H9 (cell line): ENCODE data around the gene VASN. TPM values are rescaled to one million over a fixed set of nuclear protein-coding genes. Genes with fewer than 3 reads are reported as not detected.

Source experiments
- DNase-seq: peaks from one replicate; pipeline ENCODE4 v3.0.0-alpha.2; 2017
- H2AFZ ChIP-seq: one replicate; pipeline ENCODE4 v1.6.1; 2013; ENCODE audit warnings: mild to moderate bottlenecking, low read length, control low read depth, moderate library complexity
- H2AK5ac ChIP-seq: 2 replicates; pipeline ENCODE4 v1.6.1; 2013; ENCODE audit warnings: low read length, control low read depth, mixed read lengths; ENCODE audit not compliant: insufficient read length
- H2BK120ac ChIP-seq: one replicate; pipeline ENCODE4 v1.6.1; 2013; ENCODE audit warnings: low read depth, mild to moderate bottlenecking, low read length, control low read depth, inconsistent platforms; ENCODE audit not compliant: poor library complexity, severe bottlenecking
- H2BK12ac ChIP-seq: 2 replicates; pipeline ENCODE4 v1.6.1; 2013; ENCODE audit warnings: low read length, control low read depth, mixed read lengths, low read depth; ENCODE audit not compliant: insufficient read length
- H2BK15ac ChIP-seq: 2 replicates; pipeline ENCODE4 v1.6.1; 2013; ENCODE audit warnings: low read depth, low read length, control low read depth
- H2BK20ac ChIP-seq: one replicate; pipeline ENCODE4 v1.6.1; 2013; ENCODE audit warnings: low read depth, mild to moderate bottlenecking, low read length, control low read depth, inconsistent platforms; ENCODE audit not compliant: poor library complexity, severe bottlenecking
- H2BK5ac ChIP-seq: 2 replicates; pipeline ENCODE4 v1.6.1; 2013; ENCODE audit warnings: low read length, control low read depth, mixed read lengths; ENCODE audit not compliant: insufficient read length
- H3K14ac ChIP-seq: 2 replicates; pipeline ENCODE4 v1.6.1; 2013; ENCODE audit warnings: low read length, control low read depth; ENCODE audit not compliant: insufficient read depth
- H3K18ac ChIP-seq: 2 replicates; pipeline ENCODE4 v1.6.1; 2013; ENCODE audit warnings: low read depth, mild to moderate bottlenecking, mixed read lengths, low read length, control low read depth; ENCODE audit not compliant: insufficient read length
- H3K23ac ChIP-seq: 2 replicates; pipeline ENCODE4 v1.6.1; 2013; ENCODE audit warnings: low read length, control low read depth, mixed read lengths, low read depth; ENCODE audit not compliant: insufficient read length
- H3K23me2 ChIP-seq: 2 replicates; pipeline ENCODE4 v1.6.1; 2013; ENCODE audit warnings: low read depth, mild to moderate bottlenecking, mixed read lengths, low read length, control low read depth; ENCODE audit not compliant: insufficient read length, poor library complexity, severe bottlenecking
- H3K27ac ChIP-seq: 2 replicates; pipeline ENCODE4 v1.5.1; 2013; ENCODE audit warnings: low read length, control low read depth, mixed read lengths, low read depth; ENCODE audit not compliant: insufficient read length
- H3K27me3 ChIP-seq: 2 replicates; pipeline ENCODE4 v1.6.1; 2013; ENCODE audit warnings: low read length, control low read depth, inconsistent platforms; ENCODE audit not compliant: insufficient read depth
- H3K4ac ChIP-seq: 2 replicates; pipeline ENCODE4 v1.6.1; 2013; ENCODE audit warnings: low read depth, mild to moderate bottlenecking, control low read depth, inconsistent platforms, low read length, moderate library complexity
- H3K4me1 ChIP-seq: 2 replicates; pipeline ENCODE4 v1.6.1; 2013; ENCODE audit warnings: low read length, control low read depth, inconsistent platforms; ENCODE audit not compliant: insufficient read depth
- H3K4me2 ChIP-seq: 2 replicates; pipeline ENCODE4 v1.6.1; 2013; ENCODE audit warnings: low read length, control low read depth, mixed read lengths; ENCODE audit not compliant: insufficient read length, insufficient read depth
- H3K56ac ChIP-seq: 2 replicates; pipeline ENCODE4 v1.6.1; 2013; ENCODE audit warnings: low read depth, mild to moderate bottlenecking, mixed read lengths, low read length, control low read depth; ENCODE audit not compliant: insufficient read length
- H3K79me1 ChIP-seq: 2 replicates; pipeline ENCODE4 v1.6.1; 2013; ENCODE audit warnings: low read depth, mild to moderate bottlenecking, moderate library complexity, low read length, control low read depth, inconsistent platforms; ENCODE audit not compliant: insufficient read depth, poor library complexity, severe bottlenecking
- H3K79me2 ChIP-seq: 2 replicates; pipeline ENCODE4 v1.6.1; 2013; ENCODE audit warnings: low read length, control low read depth, inconsistent platforms; ENCODE audit not compliant: insufficient read depth
- H3K9ac ChIP-seq: 2 replicates; pipeline ENCODE4 v1.6.1; 2013; ENCODE audit warnings: low read length, control low read depth, mixed read lengths; ENCODE audit not compliant: insufficient read length; ENCODE audit errors: extremely low read depth
- H3K9me3 ChIP-seq: one replicate; pipeline ENCODE4 v1.6.1; 2013; ENCODE audit warnings: low read depth, low read length, inconsistent platforms; ENCODE audit not compliant: control insufficient read depth
- H3T11ph ChIP-seq: one replicate; pipeline ENCODE4 v1.6.1; 2013; ENCODE audit warnings: mild to moderate bottlenecking, low read length, control low read depth, inconsistent platforms
- H4K20me1 ChIP-seq: one replicate; pipeline ENCODE4 v1.6.1; 2013; ENCODE audit not compliant: control insufficient read depth, insufficient read length, insufficient read depth
- H4K5ac ChIP-seq: 2 replicates; pipeline ENCODE4 v1.6.1; 2013; ENCODE audit warnings: low read depth, mild to moderate bottlenecking, mixed read lengths, low read length, control low read depth; ENCODE audit not compliant: insufficient read length
- H4K8ac ChIP-seq: replicated peaks from 2 replicates; pipeline ENCODE4 v1.6.1; 2013; ENCODE audit warnings: low read length, control low read depth, mixed read lengths, low read depth; ENCODE audit not compliant: insufficient read length
- H4K91ac ChIP-seq: 2 replicates; pipeline ENCODE4 v1.6.1; 2013; ENCODE audit warnings: low read depth, mild to moderate bottlenecking, moderate library complexity, mixed read lengths, low read length, control low read depth; ENCODE audit not compliant: insufficient read length
- H3K27ac Mint-ChIP-seq, 3 experiments: 2 replicates in 2 of 3; 3 replicates in 1 of 3; pipeline ENCODE4 v1.8.0; 2020 to 2021; ENCODE audit warnings: mixed read lengths in 3 of 3, mild to moderate bottlenecking in 1 of 3, moderate library complexity in 1 of 3
- H3K27me3 Mint-ChIP-seq: 2 replicates; pipeline ENCODE4 v1.8.0; 2021; ENCODE audit warnings: low read depth, mild to moderate bottlenecking, moderate library complexity, mixed read lengths
- H3K36me3 Mint-ChIP-seq, 3 experiments: 2 replicates in 2 of 3; 3 replicates in 1 of 3; pipeline ENCODE4 v1.8.0; 2020 to 2021; ENCODE audit warnings: low read depth in 3 of 3, mixed read lengths in 3 of 3; ENCODE audit not compliant: insufficient read depth in 1 of 3
- H3K4me1 Mint-ChIP-seq, 2 experiments: 2 replicates each; pipeline ENCODE4 v1.8.0; 2020; ENCODE audit warnings: mixed read lengths in 2 of 2
- H3K4me3 Mint-ChIP-seq, 2 experiments: 2 replicates in 1 of 2; 3 replicates in 1 of 2; pipeline ENCODE4 v1.8.0; 2020 to 2021; ENCODE audit warnings: mild to moderate bottlenecking in 2 of 2, mixed read lengths in 2 of 2, moderate library complexity in 1 of 2
- H3K9me3 Mint-ChIP-seq, 2 experiments: 2 replicates in 1 of 2; 3 replicates in 1 of 2; pipeline ENCODE4 v1.8.0; 2020; ENCODE audit warnings: mild to moderate bottlenecking in 2 of 2, mixed read lengths in 2 of 2, moderate library complexity in 1 of 2
- CTCF ChIP-seq: fragments of 200-600 bp; sonication (generic); conservative IDR thresholded peaks from 3 replicates; pipeline ENCODE4 v1.8.0; 2021; ENCODE audit warnings: antibody characterized with exemption, mild to moderate bottlenecking
- WGBS: extraction: QIAGEN DNeasy Blood & Tissue Kit; methylation state at CpG from one replicate; pipeline ENCODE4 v1.1.7; 2013; ENCODE audit warnings: missing lambda C conversion rate, low lambda C conversion rate, mixed read lengths; ENCODE audit not compliant: insufficient read length; ENCODE audit errors: extremely low coverage; 5-methylcytosine and 5-hydroxymethylcytosine counted together
- total RNA-seq: library from RNA; stranded (reverse); gene quantifications from 2 replicates; pipeline ENCODE4 v1.2.1, GENCODE V29; 2021

VASN gene
- total RNA-seq, 1 experiment from 2014 or later: 11.0 TPM

GRCh38 chr16:4376893-4377572, 5.4 kb downstream of the VASN start:
- H3K4me2 ChIP-seq: no peak overlapping the region
- H2BK120ac ChIP-seq: no peak overlapping the region
- H2BK15ac ChIP-seq: no peak overlapping the region
- H3K9me3 ChIP-seq: no peaks in the 10 kb centered on the region
- no peak overlapping the region for H3K56ac ChIP-seq
- H2BK20ac ChIP-seq: no peak overlapping the region
- H4K20me1 ChIP-seq: no peaks in the 10 kb centered on the region
- Mint-ChIP-seq H3K9me3 (no peaks in the 10 kb centered on the region), H3K36me3 (peaks cover 0 to 3% (median 3%) of the 10 kb centered on the region in 3 experiments; a peak in 1 of 7 replicates), H3K4me3 (peak overlapping the region in 1 of 2 experiments; percentile 29; a peak in 1 of 5 replicates), H3K27ac (peak overlapping the region in 2 of 3 experiments; percentile 77 to 85; a peak in 5 of 7 replicates), H3K27me3 (no peaks in the 10 kb centered on the region), H3K4me1 (peaks cover 34 to 60% of the 10 kb centered on the region in 2 experiments)
- no peak overlapping the region for H3K4ac ChIP-seq
- H3T11ph ChIP-seq: no peak overlapping the region
- no peak overlapping the region for H2BK5ac ChIP-seq
- H3K23me2 ChIP-seq: no peaks in the 10 kb centered on the region
- H3K79me1 ChIP-seq: no peaks in the 10 kb centered on the region
- peak overlapping the region; percentile 69 for H3K14ac ChIP-seq
- H3K27me3 ChIP-seq: no peaks in the 10 kb centered on the region
- no peak overlapping the region for H3K23ac ChIP-seq
- peaks cover 11% of the 10 kb centered on the region; the same call in 1 of the 2 replicates for H3K4me1 ChIP-seq
- H2BK12ac ChIP-seq: no peak overlapping the region
- no peak overlapping the region for H2AFZ ChIP-seq
- no peak for TF ChIP-seq CTCF
- no CpG with 5 or more reads among the region's 27 CpGs for WGBS
- H4K91ac ChIP-seq: no peak overlapping the region
- H4K8ac ChIP-seq: no peak overlapping the region
- H3K18ac ChIP-seq: peak overlapping the region; percentile 21
- H3K9ac ChIP-seq: no peak overlapping the region
- no peak overlapping the region for H3K27ac ChIP-seq
- no peak overlapping the region for H2AK5ac ChIP-seq
- DNase-seq: no peak
- peaks cover 1% of the 10 kb centered on the region; the same call in 1 of the 2 replicates for H3K79me2 ChIP-seq
- no peak overlapping the region for H4K5ac ChIP-seq
